ENCODE data around the gene MYBL2. TPM values are rescaled to one million over a fixed set of nuclear protein-coding genes. Genes with fewer than 3 reads are reported as not detected.

Gene MYBL2
- total RNA-seq, 4 donors from 2014 or later = 0.11 to 0.33 (median 0.19) TPM; not detected in 1

GRCh38 chr20:43681468-43681942, 14.6 kb downstream of the MYBL2 start:
- H3K36me3 ChIP-seq = no peaks in the 10 kb centered on the region
- DNase-seq (ENCODE audit: extremely low spot score) = no peak
- no peaks in the 10 kb centered on the region for H3K27me3 ChIP-seq
- no peak overlapping the region for H3K4me3 ChIP-seq
- WGBS = 66% methylated on average over 6 of the region's 8 CpGs
- intact Hi-C loops (cut with DNase I) = no loop called here
- TF ChIP-seq POLR2AphosphoS5 (IDR thresholded peaks at IDR 0.05) (no peak), POLR2A (IDR thresholded peaks at IDR 0.05; ENCODE audit: low read depth) (no peak), EP300 (IDR thresholded peaks at IDR 0.05) (no peak), CTCF (IDR thresholded peaks at IDR 0.05) (no peak)
- H3K4me1 ChIP-seq = no peaks in the 10 kb centered on the region
- H3K27ac ChIP-seq (replicated peaks in 1 of 4) = no peak overlapping the region
- no peaks in the 10 kb centered on the region for H3K9me3 ChIP-seq

DNA sequence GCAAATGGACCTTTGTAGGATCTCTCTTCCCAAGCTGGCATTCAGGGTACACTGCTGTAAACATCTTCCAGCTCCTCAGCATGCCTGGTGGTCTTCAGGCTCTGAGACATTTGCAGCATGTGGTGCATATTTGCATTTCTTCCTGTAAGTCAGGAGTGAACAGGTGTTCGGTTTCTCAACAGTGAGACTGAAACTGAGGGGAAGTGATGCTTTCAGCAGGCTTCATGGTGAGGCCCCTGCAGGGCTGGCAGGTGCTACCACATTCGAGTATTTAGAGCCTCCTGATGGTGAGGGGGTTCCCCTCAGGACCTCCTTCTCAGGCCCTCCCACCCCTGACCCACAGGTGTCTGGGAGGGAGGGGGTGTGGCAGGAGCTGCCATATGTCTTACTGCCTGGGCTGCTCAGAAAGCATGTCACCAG, 15.1 kb downstream of the MYBL2 start:
- H3K27me3 ChIP-seq = no peaks in the 10 kb centered on the region
- intact Hi-C loops (cut with DNase I) = no loop called here
- no peak for DNase-seq (ENCODE audit: extremely low spot score)
- H3K36me3 ChIP-seq = no peaks in the 10 kb centered on the region
- no peak overlapping the region for H3K27ac ChIP-seq (replicated peaks in 1 of 4)
- no peak overlapping the region for H3K4me3 ChIP-seq
- 100% methylated on average over 1 of the region's 2 CpGs for WGBS
- no peaks in the 10 kb centered on the region for H3K4me1 ChIP-seq
- no peak for TF ChIP-seq POLR2AphosphoS5 (IDR thresholded peaks at IDR 0.05)
- TF ChIP-seq EP300 (IDR thresholded peaks at IDR 0.05) = no peak
- no peak for TF ChIP-seq CTCF (IDR thresholded peaks at IDR 0.05)
- TF ChIP-seq POLR2A (IDR thresholded peaks at IDR 0.05; ENCODE audit: low read depth) = no peak
- no peaks in the 10 kb centered on the region for H3K9me3 ChIP-seq

- no peaks in the 10 kb centered on the region for H3K27me3 ChIP-seq
- intact Hi-C loops (cut with DNase I) = no loop called here
- H3K4me3 ChIP-seq = no peak overlapping the region
- TF ChIP-seq EP300 (IDR thresholded peaks at IDR 0.05) (no peak), POLR2A (IDR thresholded peaks at IDR 0.05; ENCODE audit: low read depth) (no peak), CTCF (IDR thresholded peaks at IDR 0.05) (no peak), POLR2AphosphoS5 (IDR thresholded peaks at IDR 0.05) (no peak)
- WGBS = 95% methylated on average over 9 of the region's 9 CpGs
- DNase-seq (ENCODE audit: extremely low spot score) = no peak
- no peak overlapping the region for H3K27ac ChIP-seq (replicated peaks in 1 of 4)
- no peaks in the 10 kb centered on the region for H3K4me1 ChIP-seq
- H3K9me3 ChIP-seq = no peaks in the 10 kb centered on the region
- H3K36me3 ChIP-seq = no peaks in the 10 kb centered on the region
Observed at GRCh38 chr20:43682446-43682845, 15.5 kb downstream of the MYBL2 start.

- Histone ChIP-seq H3K4me3 (no peak overlapping the region), H3K4me1 (no peaks in the 10 kb centered on the region), H3K9me3 (no peaks in the 10 kb centered on the region), H3K27me3 (no peaks in the 10 kb centered on the region), H3K27ac (replicated peaks in 1 of 4) (no peak overlapping the region), H3K36me3 (no peaks in the 10 kb centered on the region)
- 98% methylated on average over 11 of the region's 13 CpGs for WGBS
- no peak for TF ChIP-seq EP300 (IDR thresholded peaks at IDR 0.05)
- TF ChIP-seq POLR2A (IDR thresholded peaks at IDR 0.05; ENCODE audit: low read depth) = no peak
- no peak for TF ChIP-seq CTCF (IDR thresholded peaks at IDR 0.05)
- no peak for TF ChIP-seq POLR2AphosphoS5 (IDR thresholded peaks at IDR 0.05)
- intact Hi-C loops (cut with DNase I) = no loop called here
- no peak for DNase-seq (ENCODE audit: extremely low spot score)
Observed at GRCh38 chr20:43686820-43687219, 19.9 kb downstream of the MYBL2 start.

DNA sequence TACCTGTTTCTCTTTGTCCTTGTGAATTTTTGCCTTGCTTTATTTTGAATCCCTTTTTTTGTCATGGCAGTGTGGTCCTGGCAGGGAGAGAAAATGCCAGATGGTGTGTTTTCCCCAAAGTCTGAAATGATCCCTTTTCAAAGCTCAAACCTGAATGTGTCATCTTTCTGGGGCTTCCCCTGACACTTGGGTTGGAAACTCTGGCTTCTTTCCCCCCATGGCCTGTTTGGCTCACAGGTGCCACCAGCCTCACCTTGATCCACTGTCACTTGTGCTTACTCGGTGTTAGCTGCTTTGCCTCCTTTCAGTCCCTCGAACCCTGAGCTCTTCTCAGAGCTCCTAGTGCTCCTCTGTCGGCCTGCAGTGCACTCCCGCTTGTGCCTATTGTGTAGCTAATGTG, 22.3 kb downstream of the MYBL2 start:
- H3K27ac ChIP-seq (replicated peaks in 1 of 4) = no peak overlapping the region
- H3K4me1 ChIP-seq = no peaks in the 10 kb centered on the region
- no peak overlapping the region for H3K4me3 ChIP-seq
- intact Hi-C loops (cut with DNase I) = no loop called here
- H3K9me3 ChIP-seq = no peaks in the 10 kb centered on the region
- DNase-seq (ENCODE audit: extremely low spot score) = no peak
- no peaks in the 10 kb centered on the region for H3K27me3 ChIP-seq
- WGBS = 97% methylated on average over 4 of the region's 4 CpGs
- no peaks in the 10 kb centered on the region for H3K36me3 ChIP-seq
- TF ChIP-seq POLR2AphosphoS5 (IDR thresholded peaks at IDR 0.05) = no peak
- TF ChIP-seq POLR2A (IDR thresholded peaks at IDR 0.05; ENCODE audit: low read depth) = no peak
- TF ChIP-seq EP300 (IDR thresholded peaks at IDR 0.05) = no peak
- no peak for TF ChIP-seq CTCF (IDR thresholded peaks at IDR 0.05)
